COLO668 (cell line): ENCODE measurements around the gene ABCC5.
"Not testable (repeated sequence)": the region's sequence is repeated elsewhere in the genome, so short reads cannot be mapped to it uniquely, and the experiment has no call there.

ENCODE experiments used
- DNase-seq: peaks from one replicate; lab custom pipeline; 2025; ENCODE audit not compliant: unreplicated experiment; lab: John Stamatoyannopoulos, UW

The ABCC5 gene

DNA sequence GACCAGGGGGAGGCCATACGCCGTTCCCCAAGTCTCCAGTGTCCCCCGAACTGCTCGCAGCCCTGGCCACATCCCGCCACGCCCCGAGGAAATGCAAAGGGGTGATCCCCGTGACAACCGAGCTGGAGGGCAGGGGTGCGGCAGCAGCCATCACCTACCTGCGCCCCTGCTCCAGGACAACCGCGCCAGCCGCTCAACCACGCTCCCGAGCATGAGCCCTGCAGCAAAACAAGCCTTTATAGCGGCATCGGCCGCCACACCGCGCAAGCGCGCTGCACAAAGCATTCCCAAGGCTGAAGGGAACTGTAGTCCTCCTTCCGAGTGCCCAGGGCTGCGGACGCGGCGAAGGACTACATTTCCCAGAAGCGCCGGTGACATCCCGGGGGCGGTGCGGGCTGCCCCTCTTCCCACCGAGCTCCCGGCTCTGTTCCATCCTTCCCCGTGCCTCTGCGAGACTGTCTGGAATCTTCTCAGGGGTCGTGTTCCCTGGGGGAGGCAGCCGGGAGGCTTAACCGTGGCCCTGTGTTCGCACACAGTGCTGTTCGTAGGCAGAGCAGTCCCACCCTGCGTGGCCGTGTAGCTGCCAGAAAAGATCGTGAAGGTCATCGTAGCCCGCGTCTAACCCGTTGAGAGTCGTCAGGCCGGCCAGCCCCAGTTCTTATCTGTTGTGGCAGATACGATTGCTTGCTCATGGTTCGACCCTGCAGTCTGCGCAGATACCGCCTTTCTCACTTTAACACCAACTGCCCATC is at the start of gene ABCC5:
Gene ABCC5 (minus strand): TSS at position 213 of the 752 bp plus-strand sequence. CDS start 3,492 bp downstream, outside the sequence.
- DNase-seq: peak; percentile 87

DNA sequence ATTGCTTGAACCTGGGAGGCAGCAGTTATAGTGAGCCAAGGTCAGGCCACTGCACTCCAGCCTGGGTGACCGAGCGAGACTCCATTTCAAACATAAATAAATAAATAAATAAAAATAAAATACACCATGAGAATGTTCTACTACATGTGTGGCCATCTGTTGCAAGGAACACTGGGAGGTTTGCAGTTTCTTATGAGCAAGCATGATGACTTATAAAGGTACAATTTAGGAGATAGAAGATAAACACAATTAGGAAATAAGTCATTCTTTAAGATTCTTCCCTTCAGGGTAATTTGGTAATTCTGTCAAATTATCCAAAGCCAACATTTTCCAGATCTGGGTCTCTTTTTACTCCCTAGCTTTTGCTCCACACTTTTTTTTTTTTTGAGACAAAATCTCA is 48.5 kb upstream of the ABCC5 start:
- no peak for DNase-seq

- no peak for DNase-seq
These were observed 45.0 kb upstream of the ABCC5 start for GRCh38 chr3:184062637-184063036.

GRCh38 chr3:184059424-184059823 is 41.7 kb upstream of the ABCC5 start:
- DNase-seq: no peak

DNA sequence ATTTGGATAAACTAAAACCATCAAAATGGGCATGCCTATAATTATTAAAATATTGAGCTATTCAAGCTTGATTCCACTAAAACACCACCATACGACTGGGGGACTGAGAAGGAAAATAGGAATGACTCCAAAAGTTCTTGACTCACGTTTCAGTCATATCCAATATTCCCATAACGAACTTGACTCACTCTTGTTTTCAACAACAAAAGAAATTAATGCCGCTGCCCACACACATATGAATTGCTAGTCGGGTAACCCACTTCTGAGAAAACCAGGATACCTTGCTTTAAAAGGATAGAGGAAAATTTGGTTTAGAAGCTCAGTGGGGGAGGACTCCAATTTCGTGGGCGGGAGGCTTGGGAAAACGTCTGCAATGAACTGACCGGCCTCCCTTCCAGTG is 40.3 kb upstream of the ABCC5 start:
- no peak for DNase-seq

- DNase-seq: no peak
These were observed 35.1 kb upstream of the ABCC5 start, which contains the start of gene HTR3C for GRCh38 chr3:184052767-184053166. HTR3C (plus strand) TSS chr3:184053047; CDS start chr3:184053081, 34 bp downstream.

GRCh38 chr3:184050217-184050847 is 32.6 kb upstream of the ABCC5 start:
- DNase-seq: peak; percentile 59

GRCh38 chr3:184045995-184046394 is 28.3 kb upstream of the ABCC5 start:
- no peak for DNase-seq

- DNase-seq: peak; percentile 3
These were observed 24.9 kb upstream of the ABCC5 start for GRCh38 chr3:184042617-184043016.

DNA sequence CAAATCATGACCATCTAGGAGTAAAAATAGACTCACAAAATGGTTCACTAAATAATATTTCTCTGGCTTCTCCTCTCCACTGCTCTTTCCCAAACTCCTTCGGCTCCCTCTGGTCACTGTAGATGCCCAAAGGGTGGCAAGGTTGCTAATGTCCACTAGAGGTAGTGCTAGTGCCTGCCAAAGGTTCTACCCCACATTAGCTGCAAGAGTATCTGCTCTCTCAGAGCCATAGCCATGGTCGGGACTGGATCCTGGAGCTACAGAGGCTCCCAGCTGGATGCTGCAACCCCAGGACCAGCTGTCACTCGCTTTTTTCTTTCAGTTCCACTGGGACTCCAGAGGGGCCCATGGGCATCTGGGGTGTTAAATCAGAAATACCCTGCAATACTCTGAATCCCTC is 22.3 kb upstream of the ABCC5 start:
- DNase-seq: peak; percentile 8

DNA sequence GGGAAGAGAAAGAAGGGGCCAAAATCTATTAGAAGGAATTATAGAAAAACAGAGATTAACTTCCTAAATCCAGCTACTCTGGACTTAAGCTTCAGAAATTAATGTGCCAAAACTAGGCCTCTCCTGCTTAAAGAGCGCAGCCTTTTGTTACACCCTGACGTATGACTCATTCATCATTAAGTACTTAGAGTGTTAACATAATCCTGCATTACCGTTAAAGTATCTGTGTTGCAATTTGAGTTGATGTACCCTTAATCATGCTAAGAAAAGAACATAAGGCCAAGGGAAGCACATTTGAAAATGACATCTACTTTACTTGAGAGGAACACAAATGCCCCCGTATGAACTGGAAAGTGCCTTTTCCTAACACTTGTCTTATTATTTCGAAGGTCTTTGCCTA is 21.7 kb upstream of the ABCC5 start:
- no peak for DNase-seq

DNA sequence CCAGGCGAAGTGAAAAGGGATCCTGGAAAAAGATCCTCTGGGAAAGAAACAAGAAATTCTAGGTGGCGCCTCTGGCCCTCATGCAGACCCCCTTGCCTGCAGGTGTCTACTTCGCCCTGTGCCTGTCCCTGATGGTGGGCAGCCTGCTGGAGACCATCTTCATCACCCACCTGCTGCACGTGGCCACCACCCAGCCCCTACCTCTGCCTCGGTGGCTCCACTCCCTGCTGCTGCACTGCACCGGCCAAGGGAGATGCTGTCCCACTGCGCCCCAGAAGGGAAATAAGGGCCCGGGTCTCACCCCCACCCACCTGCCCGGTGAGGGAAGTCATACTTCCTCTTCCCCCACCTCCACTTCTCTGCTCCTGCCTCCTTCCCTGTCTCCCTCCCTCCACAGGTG is 20.6 kb upstream of the ABCC5 start:
- not testable (repeated sequence) for DNase-seq

GRCh38 chr3:184037816-184038215 is 20.1 kb upstream of the ABCC5 start:
- no peak for DNase-seq

DNA sequence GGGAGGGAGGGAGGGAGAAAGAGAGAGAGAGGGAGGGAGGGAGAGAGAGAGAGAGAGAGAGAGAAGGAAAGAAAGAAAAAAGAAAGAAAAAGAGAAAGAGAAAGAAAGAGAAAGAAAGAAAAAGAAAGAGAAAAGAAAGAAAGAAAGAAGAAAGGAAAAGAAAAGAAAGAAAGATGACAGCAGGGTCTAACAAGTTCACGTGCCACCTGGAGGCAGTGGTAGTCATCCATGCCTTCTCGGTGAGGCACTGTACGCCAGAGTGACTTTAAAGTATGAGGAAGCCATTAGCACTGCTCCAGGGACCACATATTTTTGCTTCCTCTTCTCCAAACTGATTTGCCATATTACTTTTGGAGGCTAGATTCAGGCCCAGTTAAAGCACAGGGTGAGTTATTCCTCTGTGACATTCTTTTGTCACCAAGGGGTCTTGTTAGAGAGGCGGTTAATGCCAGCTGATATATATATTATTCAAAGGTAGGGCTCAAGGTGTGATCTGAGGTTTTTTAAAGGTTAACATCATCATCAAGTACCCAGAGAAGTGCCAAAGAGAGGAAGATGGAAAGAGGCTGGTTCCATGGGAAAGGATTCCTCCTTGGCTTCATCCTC is 13.6 kb upstream of the ABCC5 start, which contains the start of gene HTR3D:
Gene HTR3D (plus strand): TSS at position 556 of the 606 bp plus-strand sequence. CDS start 0 bp downstream, at position 556.
- DNase-seq: no peak

GRCh38 chr3:184030536-184030935 is 12.9 kb upstream of the ABCC5 start:
- DNase-seq: no peak

DNA sequence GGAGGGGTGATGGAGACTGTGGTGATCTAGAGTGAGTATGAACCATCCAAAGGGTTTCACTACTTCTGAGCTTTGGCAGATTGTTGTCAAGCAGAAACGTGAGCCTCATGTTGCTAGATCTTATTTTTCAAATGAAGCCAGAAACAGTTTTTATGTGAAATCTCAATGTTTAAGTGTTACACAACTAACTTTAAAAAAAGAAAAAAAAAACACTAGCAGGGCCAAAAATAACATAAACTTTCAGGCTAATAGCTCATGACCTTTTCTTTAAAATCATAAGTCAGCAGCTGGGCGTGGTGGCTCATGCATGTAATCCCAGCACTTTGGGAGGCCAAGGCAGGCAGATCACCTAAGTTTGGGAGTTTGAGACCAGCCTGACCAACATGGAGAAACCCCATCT is 11.8 kb upstream of the ABCC5 start:
- no peak for DNase-seq

GRCh38 chr3:184028275-184028890 is 10.7 kb upstream of the ABCC5 start:
- not testable (repeated sequence) for DNase-seq

DNA sequence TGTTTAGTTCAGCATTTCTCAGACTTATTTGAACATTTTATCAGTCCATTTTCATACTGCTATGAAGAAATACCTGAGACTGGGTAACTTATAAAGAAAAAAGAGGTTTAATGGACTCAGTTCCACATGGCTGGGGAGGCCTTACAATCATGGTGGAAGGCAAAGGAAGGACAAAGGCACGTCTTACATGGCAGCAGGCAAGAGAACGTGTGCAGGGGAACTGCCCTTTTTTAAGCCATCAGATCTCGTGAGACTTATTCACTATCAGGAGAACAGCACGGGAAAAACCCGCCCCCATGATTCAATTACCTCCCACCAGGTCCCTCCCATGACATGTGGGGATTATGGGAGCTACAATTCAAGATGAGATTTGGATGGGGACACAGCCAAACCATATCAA is 7.6 kb upstream of the ABCC5 start:
- not testable (repeated sequence) for DNase-seq

DNA sequence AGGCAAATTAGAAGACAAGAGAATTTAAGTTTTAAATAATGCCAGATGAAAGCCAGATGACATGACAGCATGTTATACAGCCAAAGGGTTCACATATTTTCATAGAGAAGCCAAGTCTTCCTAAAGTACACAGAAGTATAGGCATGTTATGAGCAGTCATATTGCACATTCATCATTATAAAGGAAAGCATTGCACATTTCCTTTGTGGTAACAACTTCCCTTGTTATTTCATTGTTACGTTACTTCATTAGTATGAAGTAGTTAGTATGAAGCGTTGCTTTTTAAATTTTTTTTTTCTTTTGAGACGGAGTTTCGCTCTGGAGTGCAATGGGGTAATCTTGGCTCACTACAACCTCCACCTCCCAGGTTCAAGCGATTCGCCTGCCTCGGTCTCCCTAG is 4.6 kb upstream of the ABCC5 start:
- no peak for DNase-seq

- DNase-seq: no peak
These were observed 815 bp upstream of the ABCC5 start for GRCh38 chr3:184018424-184018973.
